CD4-positive, alpha-beta memory T cell (primary cell): ENCODE measurements around the gene SLC39A8. TPM values are rescaled to one million over a fixed set of nuclear protein-coding genes. Genes with fewer than 3 reads are reported as not detected.
A peak's percentile ranks its signal among the peaks of the same experiment; 100 is the strongest.

Source experiments
- CTCF ChIA-PET: fragments of 350-600 bp; sonication (Branson Sonifier 250); formaldehyde crosslinking; loops from one replicate; lab custom pipeline; 2021; ENCODE audit warnings: inconsistent platforms; ENCODE audit not compliant: partially characterized antibody; lab: Charles Lee
- POLR2A ChIA-PET: fragments of 350-600 bp; sonication (Branson Sonifier 250); formaldehyde crosslinking; loops from one replicate; lab custom pipeline; 2021; ENCODE audit not compliant: partially characterized antibody; lab: Charles Lee
- DNase-seq, 5 donors: peaks; one replicate each; pipeline versions ENCODE4 v3.0.0 to v3.0.0-alpha.2; 2020 to 2022; ENCODE audit warnings: mixed read lengths in 1 of 5
- H3K27ac ChIP-seq: one replicate; pipeline ENCODE4 v1.7.0; 2013; ENCODE audit warnings: low read depth, low read length
- H3K27me3 ChIP-seq: 2 replicates; pipeline ENCODE4 v1.7.0; 2013; ENCODE audit warnings: mild to moderate bottlenecking, low read length, moderate library complexity; ENCODE audit not compliant: insufficient read depth
- H3K36me3 ChIP-seq: 2 replicates; pipeline ENCODE4 v1.7.0; 2013; ENCODE audit warnings: mild to moderate bottlenecking, low read length, moderate library complexity; ENCODE audit not compliant: insufficient read depth
- H3K4me1 ChIP-seq: 2 replicates; pipeline ENCODE4 v1.7.0; 2013; ENCODE audit warnings: mild to moderate bottlenecking, low read length, moderate library complexity; ENCODE audit not compliant: insufficient read depth
- H3K4me3 ChIP-seq, 2 donors: one replicate each; pipeline ENCODE4 v1.7.0; 2013; ENCODE audit warnings: low read length in 2 of 2, mild to moderate bottlenecking in 1 of 2
- H3K9me3 ChIP-seq, 2 donors: one replicate each; pipeline ENCODE4 v1.7.0; 2013; ENCODE audit warnings: low read length in 2 of 2, control low read depth in 1 of 2; ENCODE audit not compliant: control insufficient read depth in 1 of 2
- H3K27ac Mint-ChIP-seq, 7 donors: one replicate each; pipeline ENCODE4 v1.8.0; 2020 to 2021; ENCODE audit warnings: mixed read lengths in 7 of 7, mild to moderate bottlenecking in 6 of 7, inconsistent platforms in 3 of 7, moderate library complexity in 3 of 7
- H3K27me3 Mint-ChIP-seq, 2 donors: one replicate each; pipeline ENCODE4 v1.8.0; 2020 to 2021; ENCODE audit warnings: mixed read lengths in 2 of 2
- H3K36me3 Mint-ChIP-seq, 2 donors: one replicate each; pipeline ENCODE4 v1.8.0; 2020 to 2021; ENCODE audit warnings: mixed read lengths in 2 of 2, inconsistent platforms in 1 of 2, mild to moderate bottlenecking in 1 of 2
- H3K4me1 Mint-ChIP-seq, 4 donors: one replicate each; pipeline ENCODE4 v1.8.0; 2020 to 2021; ENCODE audit warnings: mixed read lengths in 4 of 4, mild to moderate bottlenecking in 1 of 4
- H3K4me3 Mint-ChIP-seq, 8 donors: one replicate each; pipeline ENCODE4 v1.8.0; 2020 to 2021; ENCODE audit warnings: mixed read lengths in 8 of 8, mild to moderate bottlenecking in 7 of 8, moderate library complexity in 6 of 8, inconsistent platforms in 3 of 8
- H3K9me3 Mint-ChIP-seq, 8 donors: one replicate each; pipeline ENCODE4 v1.8.0; 2020 to 2021; ENCODE audit warnings: mixed read lengths in 8 of 8, mild to moderate bottlenecking in 5 of 8, inconsistent platforms in 3 of 8, moderate library complexity in 1 of 8
- intact Hi-C: fragments of 100-400 bp; cut with micrococcal nuclease; formaldehyde crosslinking; loops from one replicate; pipeline ENCODE4 v1.15.1; 2023
- polyA plus RNA-seq, 2 donors: library from polyadenylated mRNA; unstranded; fragments of 300-500 nt; fragmentation: Illumina TruSeq; gene quantifications; one replicate each; pipeline ENCODE4 v1.2.3, GENCODE V29; 2021
- total RNA-seq, 2 experiments: library from RNA; stranded (reverse); gene quantifications; one replicate each; pipeline ENCODE4 v1.2.3, GENCODE V29; 2021

SLC39A8 gene
- total and polyA plus RNA-seq, 4 experiments from 2014 or later: 24.6 to 112 (median 39.1) TPM

DNA sequence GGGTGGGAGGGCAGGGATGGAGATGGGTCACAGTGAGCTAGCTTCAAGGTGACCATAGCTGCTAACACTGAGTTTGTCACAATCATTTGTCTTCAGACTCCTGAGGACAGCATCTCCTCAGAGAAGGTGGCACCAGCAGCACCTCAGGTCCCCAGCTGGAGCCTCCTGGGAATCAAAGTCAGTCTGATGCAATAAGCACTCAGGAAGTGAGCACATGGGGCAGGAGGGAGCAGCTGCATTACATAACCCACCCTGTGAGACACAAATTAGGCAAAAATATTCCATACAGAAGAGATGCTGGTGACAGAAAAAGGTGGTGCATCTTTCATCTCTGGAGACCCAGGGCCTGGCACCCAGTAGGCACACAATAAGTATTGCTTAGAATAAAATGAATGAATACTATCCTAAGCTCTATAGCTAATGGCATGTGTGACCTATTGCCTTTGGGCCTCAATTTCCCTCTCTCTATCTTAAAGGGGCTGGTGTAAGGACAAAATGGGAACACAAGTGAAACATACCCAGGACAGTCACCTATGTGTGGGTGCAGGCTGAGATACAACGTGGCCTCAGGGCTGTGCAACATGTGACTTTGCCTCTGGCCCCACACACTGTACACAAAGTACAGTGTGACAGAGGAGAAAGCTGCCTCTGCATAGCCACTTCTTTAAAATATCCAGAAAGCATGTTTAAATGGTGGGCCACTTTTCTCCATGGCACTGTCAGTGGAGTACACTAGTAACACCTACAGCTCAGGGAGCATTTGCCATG is 37.1 kb downstream of the SLC39A8 start:
- H3K36me3 ChIP-seq: no peaks in the 10 kb centered on the region
- Mint-ChIP-seq H3K9me3 (no peaks in the 10 kb centered on the region), H3K4me1 (peaks cover 2 to 14% (median 5%) of the 10 kb centered on the region in 4 donors), H3K27ac (peak overlapping the region in 3 of 7 donors; percentile 24 to 58 (median 51)), H3K36me3 (peaks cover 24 to 42% of the 10 kb centered on the region in 2 donors), H3K27me3 (no peaks in the 10 kb centered on the region), H3K4me3 (no peak overlapping the region)
- CTCF ChIA-PET: interaction anchor here (0.9 kb wide), 1 partner anchor 37 kb away, joined by 3 read pairs; the partner anchor contains the start of gene SLC39A8
- no peak overlapping the region for H3K27ac ChIP-seq
- POLR2A ChIA-PET: no interaction called here
- no peak overlapping the region for H3K4me3 ChIP-seq
- intact Hi-C loops: no loop called here
- H3K9me3 ChIP-seq: no peaks in the 10 kb centered on the region
- H3K4me1 ChIP-seq: no peaks in the 10 kb centered on the region
- no peaks in the 10 kb centered on the region for H3K27me3 ChIP-seq
- no peak for DNase-seq

GRCh38 chr4:102305666-102306065 is 39.6 kb downstream of the SLC39A8 start:
- ChIA-PET CTCF (no interaction called here), POLR2A (no interaction called here)
- Histone ChIP-seq H3K4me3 (no peak overlapping the region), H3K27me3 (no peaks in the 10 kb centered on the region), H3K27ac (no peak overlapping the region), H3K4me1 (no peaks in the 10 kb centered on the region), H3K9me3 (no peaks in the 10 kb centered on the region), H3K36me3 (no peaks in the 10 kb centered on the region)
- Mint-ChIP-seq H3K27me3 (no peaks in the 10 kb centered on the region), H3K9me3 (no peaks in the 10 kb centered on the region), H3K36me3 (peaks cover 22 to 37% of the 10 kb centered on the region in 2 donors), H3K4me1 (peaks cover 0 to 11% (median 5%) of the 10 kb centered on the region in 4 donors), H3K27ac (no peak overlapping the region), H3K4me3 (no peak overlapping the region)
- intact Hi-C loops: no loop called here
- no peak for DNase-seq

- no peaks in the 10 kb centered on the region for H3K36me3 ChIP-seq
- H3K36me3 Mint-ChIP-seq: peaks cover 26 to 27% of the 10 kb centered on the region in 2 donors
- H3K9me3 ChIP-seq: no peaks in the 10 kb centered on the region
- intact Hi-C loops: no loop called here
- no peak for DNase-seq
- H3K27me3 ChIP-seq: no peaks in the 10 kb centered on the region
- no peaks in the 10 kb centered on the region for H3K27me3 Mint-ChIP-seq
- no peaks in the 10 kb centered on the region for H3K9me3 Mint-ChIP-seq
- H3K4me1 ChIP-seq: no peaks in the 10 kb centered on the region
- ChIA-PET POLR2A (no interaction called here), CTCF (interaction anchor here (0.6 to 3.4 kb wide), 4 partner anchors 16 to 789 kb away, joined by 3 to 11 read pairs (median 4); no protein-coding TSS in a partner anchor)
- peak overlapping the region in 3 of 7 donors; percentile 1 to 62 (median 7) for H3K27ac Mint-ChIP-seq
- no peak overlapping the region for H3K27ac ChIP-seq
- peaks cover 0 to 4% (median 1%) of the 10 kb centered on the region in 4 donors for H3K4me1 Mint-ChIP-seq
- no peak overlapping the region for H3K4me3 ChIP-seq
- no peak overlapping the region for H3K4me3 Mint-ChIP-seq
Observed at GRCh38 chr4:102302762-102303161, 42.5 kb downstream of the SLC39A8 start.

GRCh38 chr4:102301167-102301566 is 44.1 kb downstream of the SLC39A8 start:
- Histone ChIP-seq H3K4me3 (no peak overlapping the region), H3K4me1 (no peaks in the 10 kb centered on the region), H3K27ac (no peak overlapping the region), H3K9me3 (no peaks in the 10 kb centered on the region), H3K27me3 (no peaks in the 10 kb centered on the region), H3K36me3 (no peaks in the 10 kb centered on the region)
- Mint-ChIP-seq H3K4me3 (no peak overlapping the region), H3K36me3 (peaks cover 33 to 37% of the 10 kb centered on the region in 2 donors), H3K9me3 (no peaks in the 10 kb centered on the region), H3K27ac (no peak overlapping the region), H3K27me3 (no peaks in the 10 kb centered on the region), H3K4me1 (peaks cover 0 to 4% (median 1%) of the 10 kb centered on the region in 4 donors)
- no peak for DNase-seq
- intact Hi-C loops: no loop called here
- ChIA-PET CTCF (interaction anchor here (1.2 to 3.4 kb wide), 2 partner anchors 9 to 17 kb away, joined by 3 to 11 read pairs; no protein-coding TSS in a partner anchor), POLR2A (no interaction called here)

DNA sequence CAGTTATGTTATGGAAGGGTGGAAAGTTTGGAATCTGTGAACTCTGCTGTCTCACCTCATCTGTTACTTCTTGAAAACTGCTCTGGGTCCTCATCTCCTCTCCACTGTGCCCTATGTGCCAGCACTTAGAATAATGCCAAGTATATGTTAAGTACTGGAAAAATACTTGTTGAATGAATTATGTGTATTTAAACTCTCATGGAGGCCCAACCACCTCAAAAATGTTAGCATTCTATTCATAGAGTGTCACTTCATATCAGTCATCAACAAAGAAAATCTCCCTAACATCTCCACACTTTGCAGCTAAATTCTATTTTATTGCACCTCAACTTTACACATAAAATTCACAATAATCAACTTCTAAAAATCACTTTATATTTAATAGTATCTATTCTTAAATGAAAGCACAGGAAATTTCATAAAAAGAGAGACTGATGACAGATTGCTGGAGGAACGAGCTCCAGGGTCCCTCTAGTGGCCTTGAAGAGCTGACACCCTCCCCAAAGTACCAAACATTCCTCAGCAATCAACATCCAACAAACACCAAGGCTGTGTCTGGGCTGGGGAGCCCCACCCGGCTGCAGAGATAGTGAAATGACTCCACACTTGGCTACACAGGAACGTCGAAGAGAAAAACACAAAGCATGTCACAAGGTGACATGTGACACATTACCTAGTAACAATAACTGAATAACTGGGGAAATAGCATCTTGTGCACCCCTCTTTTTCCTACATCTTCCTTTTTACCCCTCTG is 45.8 kb downstream of the SLC39A8 start:
- Mint-ChIP-seq H3K36me3 (peaks cover 29 to 31% of the 10 kb centered on the region in 2 donors), H3K9me3 (no peaks in the 10 kb centered on the region), H3K4me1 (peaks cover 0 to 4% (median 1%) of the 10 kb centered on the region in 4 donors), H3K27ac (peak overlapping the region in 1 of 7 donors; percentile 31), H3K4me3 (no peak overlapping the region), H3K27me3 (no peaks in the 10 kb centered on the region)
- H3K9me3 ChIP-seq: no peaks in the 10 kb centered on the region
- no peak overlapping the region for H3K27ac ChIP-seq
- DNase-seq: peak; percentile 10 to 36 (median 14)
- no peak overlapping the region for H3K4me3 ChIP-seq
- POLR2A ChIA-PET: no interaction called here
- CTCF ChIA-PET: interaction anchor here (1.0 to 3.4 kb wide), 5 partner anchors 8 to 46 kb away, joined by 3 to 11 read pairs (median 5); partner anchors contain the start of gene SLC39A8
- intact Hi-C loops: no loop called here
- H3K36me3 ChIP-seq: no peaks in the 10 kb centered on the region
- H3K4me1 ChIP-seq: no peaks in the 10 kb centered on the region
- H3K27me3 ChIP-seq: no peaks in the 10 kb centered on the region

- H3K27ac Mint-ChIP-seq: peak overlapping the region in 1 of 7 donors; percentile 32
- Histone ChIP-seq H3K27me3 (no peaks in the 10 kb centered on the region), H3K9me3 (no peaks in the 10 kb centered on the region), H3K27ac (no peak overlapping the region), H3K4me1 (no peaks in the 10 kb centered on the region), H3K36me3 (no peaks in the 10 kb centered on the region), H3K4me3 (no peak overlapping the region)
- H3K27me3 Mint-ChIP-seq: no peaks in the 10 kb centered on the region
- H3K4me1 Mint-ChIP-seq: peaks cover 0 to 4% (median 1%) of the 10 kb centered on the region in 4 donors
- ChIA-PET CTCF (no interaction called here), POLR2A (no interaction called here)
- no peak overlapping the region for H3K4me3 Mint-ChIP-seq
- peaks cover 26 to 27% of the 10 kb centered on the region in 2 donors for H3K36me3 Mint-ChIP-seq
- no peak for DNase-seq
- peaks cover 0 to 2% (median 0%) of the 10 kb centered on the region in 8 donors for H3K9me3 Mint-ChIP-seq
- intact Hi-C loops: no loop called here
Observed at GRCh38 chr4:102298716-102299115, 46.6 kb downstream of the SLC39A8 start.
